HPDE6-E6E7 (cell line): Measurements from ENCODE around the gene DNASE2B.

ENCODE experiments used
- DNase-seq: peaks from one replicate; pipeline ENCODE4 v3.0.0; 2011; ENCODE audit warnings: missing footprints; ENCODE audit errors: extremely low spot score

DNASE2B gene

GRCh38 chr1:84452436-84452835, 54.2 kb downstream of the DNASE2B start:
- DNase-seq = no peak

DNA sequence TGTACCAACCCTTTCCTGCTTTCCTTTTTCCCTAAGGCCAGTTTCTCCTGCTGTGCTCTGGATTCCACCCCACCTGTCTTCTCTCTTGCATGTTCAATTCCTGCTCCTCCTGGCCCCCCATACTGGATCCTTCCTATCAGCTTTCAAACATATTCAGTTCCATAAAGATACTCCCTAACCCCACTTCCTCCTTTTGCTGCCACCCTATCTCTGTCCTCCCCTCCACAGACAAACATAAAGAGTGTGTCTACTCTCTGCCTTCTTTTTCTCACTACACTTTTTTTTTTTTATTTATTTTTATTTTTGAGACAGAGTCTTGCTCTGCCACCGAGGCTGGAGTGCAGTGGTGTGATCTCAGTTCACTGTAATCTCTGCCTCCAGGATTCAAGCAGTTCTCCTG, 63.8 kb downstream of the DNASE2B start:
- DNase-seq = no peak
